DMS153 (cell line): ENCODE data around the gene PINK1.

Experiments used
- DNase-seq: peaks from one replicate; lab custom pipeline; 2025; lab: John Stamatoyannopoulos, UW

Gene PINK1

GRCh38 chr1:20682571-20683236 lies 49.4 kb downstream of the PINK1 start:
- peak; percentile 50 for DNase-seq

- DNase-seq: no peak
These were observed 50.4 kb downstream of the PINK1 start for GRCh38 chr1:20683614-20684013.

GRCh38 chr1:20684050-20684620 lies 50.9 kb downstream of the PINK1 start:
- DNase-seq: no peak

GRCh38 chr1:20684651-20685050 lies 51.4 kb downstream of the PINK1 start:
- no peak for DNase-seq

- DNase-seq: no peak
These were observed 51.9 kb downstream of the PINK1 start for GRCh38 chr1:20685099-20685662.

- DNase-seq: no peak
These were observed 52.5 kb downstream of the PINK1 start for GRCh38 chr1:20685741-20686140.

- DNase-seq: no peak
These were observed 53.8 kb downstream of the PINK1 start for GRCh38 chr1:20686883-20687725.

- no peak for DNase-seq
These were observed 56.4 kb downstream of the PINK1 start for GRCh38 chr1:20689645-20690056.

GRCh38 chr1:20691872-20692271 lies 58.6 kb downstream of the PINK1 start:
- no peak for DNase-seq

- no peak for DNase-seq
These were observed 60.4 kb downstream of the PINK1 start for GRCh38 chr1:20693623-20694022.

- no peak for DNase-seq
These were observed 62.3 kb downstream of the PINK1 start for GRCh38 chr1:20695515-20695914.

GRCh38 chr1:20696397-20697333 lies 63.4 kb downstream of the PINK1 start:
- peak; percentile 95 for DNase-seq

GRCh38 chr1:20697563-20697962 lies 64.3 kb downstream of the PINK1 start:
- no peak for DNase-seq

GRCh38 chr1:20698195-20698910 lies 65.1 kb downstream of the PINK1 start:
- no peak for DNase-seq

- DNase-seq: no peak
These were observed 66.3 kb downstream of the PINK1 start for GRCh38 chr1:20699558-20699957.

GRCh38 chr1:20700636-20701215 lies 67.5 kb downstream of the PINK1 start:
- no peak for DNase-seq
